HG03064 (cell line): ENCODE measurements around the gene FANK1.
"Not testable (repeated sequence)": the region's sequence is repeated elsewhere in the genome, so short reads cannot be mapped to it uniquely, and the experiment has no call there.

Experiments used
- ATAC-seq: cut with Tn5 transposase; IDR thresholded peaks from one replicate; pipeline ENCODE4 v1.9.1; 2021; ENCODE audit warnings: low read depth; ENCODE audit not compliant: unreplicated experiment

Gene FANK1

DNA sequence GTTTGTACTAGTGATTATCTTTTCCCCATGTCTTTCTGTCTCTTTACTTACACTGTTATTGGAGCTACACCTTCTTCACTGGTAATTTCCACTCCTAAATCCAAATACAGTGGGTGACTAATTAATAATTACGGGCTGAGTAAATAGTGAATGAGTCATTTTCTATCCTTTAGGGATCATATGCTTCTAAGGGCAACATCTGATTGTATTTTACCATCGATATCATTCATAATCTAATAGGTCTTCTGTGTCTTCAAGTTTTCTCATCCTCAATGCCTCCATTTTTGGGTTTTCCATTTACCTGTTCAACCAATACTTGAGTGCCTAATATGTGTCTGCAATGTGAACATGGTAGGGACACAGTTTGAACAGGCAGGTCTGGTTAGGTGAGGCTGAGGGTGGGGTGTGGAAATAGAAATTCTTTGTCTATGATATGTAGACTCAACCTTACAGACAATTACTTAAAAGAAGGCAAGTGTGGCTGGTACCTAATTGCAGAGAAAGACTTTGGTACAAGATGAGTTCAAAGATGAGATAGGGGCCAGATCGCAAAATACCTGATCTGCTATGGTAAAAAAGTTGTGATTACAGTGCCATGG, 9.4 kb upstream of the FANK1 start:
- no peak for ATAC-seq

DNA sequence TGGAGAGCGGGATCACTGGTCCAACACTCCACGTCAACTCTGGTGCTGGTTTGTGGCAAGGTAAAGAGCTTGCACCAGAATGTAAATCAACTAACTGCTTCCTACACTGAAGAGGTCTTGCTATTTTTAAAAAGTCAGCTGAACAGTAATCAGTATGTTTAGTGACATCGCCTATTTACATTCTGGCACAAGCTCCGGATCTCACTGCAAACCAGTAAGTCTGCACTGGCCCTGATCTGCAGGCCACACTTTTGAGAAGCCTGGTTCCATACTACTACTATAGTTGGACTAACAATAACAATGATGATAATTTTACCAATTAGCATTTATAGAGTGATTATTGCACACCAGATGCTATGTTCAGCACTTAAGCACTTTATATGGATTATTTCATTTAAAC, 6.9 kb upstream of the FANK1 start:
- not testable (repeated sequence) for ATAC-seq

GRCh38 chr10:125892402-125892801, 4.0 kb upstream of the FANK1 start:
- ATAC-seq = not testable (repeated sequence)

DNA sequence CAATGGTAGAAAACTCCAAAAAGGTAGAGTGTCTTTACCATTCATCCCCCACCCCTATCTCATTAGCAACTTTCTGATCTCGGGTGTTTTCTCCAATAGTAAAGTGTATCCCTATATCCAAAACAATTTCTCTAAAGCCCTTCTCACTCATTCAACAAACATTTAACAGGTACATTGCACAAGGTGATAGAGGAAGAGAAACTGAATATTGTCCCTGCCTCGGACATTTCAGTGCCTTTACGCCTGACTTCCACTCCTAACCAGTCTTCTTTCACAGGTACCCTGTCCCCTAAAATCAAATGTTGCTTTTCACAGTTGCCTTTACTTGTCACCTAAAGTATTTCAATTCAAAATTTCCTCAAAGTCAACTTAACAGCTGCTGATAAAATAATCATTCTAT, 2.2 kb upstream of the FANK1 start:
- ATAC-seq = not testable (repeated sequence)

DNA sequence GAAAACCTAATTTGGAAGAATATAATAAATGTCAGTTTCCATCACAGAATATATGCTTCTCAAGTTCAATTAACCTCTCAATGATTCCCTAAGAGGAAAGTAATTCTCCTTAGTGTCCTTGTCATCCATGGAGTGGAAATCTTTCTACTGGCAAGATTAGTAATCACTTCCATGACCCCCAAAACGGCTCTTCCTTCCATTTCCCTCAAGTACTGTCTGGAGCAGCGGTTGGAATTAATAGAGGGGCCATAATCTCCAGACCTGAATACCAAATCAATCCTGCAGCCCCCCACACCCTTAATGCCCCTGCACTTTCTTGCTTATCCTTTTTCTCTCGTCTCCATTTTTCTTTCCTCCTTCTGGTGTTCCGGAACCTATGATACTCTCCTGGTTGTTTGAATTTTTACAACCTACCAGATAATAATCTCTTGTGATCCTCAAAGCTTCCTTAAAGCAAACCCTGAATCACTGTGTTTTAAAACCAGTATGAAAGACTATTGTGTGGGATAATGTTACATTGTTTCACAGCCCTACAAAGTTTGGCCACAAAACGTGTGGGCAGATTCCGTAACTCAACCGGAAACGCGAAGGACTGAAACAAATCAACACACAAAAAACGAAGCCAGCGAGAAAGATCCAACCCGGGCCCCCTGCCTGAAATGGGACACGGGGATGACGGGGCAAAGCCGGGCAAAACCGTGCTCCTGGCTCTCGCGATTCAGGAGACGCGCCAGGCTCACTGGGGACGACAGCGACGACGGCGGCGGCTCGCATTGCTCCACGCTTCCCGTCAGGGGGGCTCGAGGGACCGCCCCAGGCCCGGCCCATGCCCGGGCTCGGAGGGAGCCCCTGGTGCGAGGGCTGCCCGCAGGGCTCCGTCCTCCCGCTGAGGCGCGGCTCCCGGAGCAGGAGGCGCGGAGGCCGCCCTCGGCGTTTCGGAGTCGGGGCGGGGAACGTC, 955 bp upstream of the FANK1 start:
- ATAC-seq = peak; percentile 55

GRCh38 chr10:125897317-125897716, 953 bp downstream of the FANK1 start:
- not testable (repeated sequence) for ATAC-seq

DNA sequence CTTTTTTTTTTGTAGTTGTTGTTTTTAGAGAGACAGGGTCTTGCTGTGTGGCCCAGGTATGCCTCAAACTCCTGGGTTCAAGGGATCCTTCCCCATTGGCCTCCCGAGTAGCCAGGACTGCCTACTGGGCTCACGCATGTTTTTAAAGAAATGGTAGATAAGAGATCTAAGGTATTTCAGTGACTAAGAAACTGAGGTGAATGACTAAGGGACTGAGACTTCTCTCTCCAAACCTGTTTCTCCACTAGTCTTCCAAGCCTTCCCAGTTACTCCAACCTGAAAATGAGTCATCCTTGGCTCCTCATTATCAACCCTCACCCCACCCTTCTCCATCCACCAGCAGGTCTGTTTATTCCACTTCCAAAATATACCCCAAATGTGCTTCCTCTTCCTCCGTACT, 4.6 kb downstream of the FANK1 start:
- ATAC-seq = not testable (repeated sequence)

DNA sequence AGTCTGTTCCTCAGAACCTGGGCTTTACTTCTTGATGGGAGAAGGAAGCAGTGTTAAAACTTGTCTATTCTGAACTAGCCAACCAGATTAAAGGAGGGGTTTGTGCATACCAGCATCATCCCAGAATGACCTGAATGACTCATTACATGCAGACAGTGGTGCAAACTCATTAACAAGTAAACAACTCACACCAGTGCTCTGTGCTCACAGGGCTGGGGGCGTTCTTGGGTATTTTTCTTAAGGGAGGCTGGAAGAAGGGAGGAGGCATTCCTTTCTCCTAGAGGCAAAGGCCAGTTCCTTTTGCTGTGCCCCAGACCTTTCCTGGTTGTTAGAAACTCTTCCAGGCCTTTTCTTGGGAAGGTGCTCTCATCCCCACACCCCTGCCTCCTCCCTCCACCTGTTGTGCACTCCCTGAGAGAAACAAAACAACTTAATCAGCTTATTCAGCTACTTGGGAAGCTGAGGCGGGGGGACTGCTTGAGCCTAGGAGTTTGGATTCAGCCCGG, 6.8 kb downstream of the FANK1 start:
- ATAC-seq = not testable (repeated sequence)

- ATAC-seq = not testable (repeated sequence)
Observed at GRCh38 chr10:125905069-125905994, 9.0 kb downstream of the FANK1 start.

DNA sequence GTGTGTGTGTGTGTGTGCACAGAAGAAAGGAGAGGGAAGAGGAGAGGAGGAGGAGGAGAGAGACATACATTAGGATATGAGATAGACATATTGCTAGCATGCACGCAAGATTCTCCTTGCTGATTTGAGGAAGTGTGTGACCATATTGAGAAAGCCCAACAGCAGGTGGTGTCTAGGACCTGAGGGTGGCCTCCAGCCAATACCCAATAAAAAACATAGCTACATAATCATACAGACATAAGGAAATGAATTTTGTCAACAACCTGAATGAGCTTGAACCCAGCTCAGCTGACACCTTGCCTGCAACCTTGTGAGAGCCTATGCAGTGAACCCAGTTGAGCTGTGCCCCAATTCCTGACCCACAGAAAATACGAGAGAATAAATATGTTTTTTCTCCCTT, 11.2 kb downstream of the FANK1 start:
- ATAC-seq = not testable (repeated sequence)

DNA sequence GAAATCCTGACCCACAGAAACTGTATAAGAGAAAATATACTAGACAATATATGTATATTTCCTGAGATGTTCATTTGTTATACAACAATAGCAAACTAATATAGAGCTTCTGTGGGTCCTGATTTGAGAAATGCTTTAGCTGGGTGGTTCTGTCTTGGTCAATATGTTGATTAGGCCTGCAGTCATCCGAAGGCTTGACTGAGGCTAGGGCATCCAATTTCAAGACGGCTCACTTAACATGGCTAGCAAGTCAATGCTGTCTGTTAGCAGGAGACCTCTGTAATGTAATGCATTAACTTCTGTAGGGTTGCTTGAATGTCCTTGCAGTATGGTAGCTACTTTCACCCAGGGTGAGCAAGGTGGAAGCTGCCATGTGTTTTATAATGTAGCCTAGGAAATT, 12.4 kb downstream of the FANK1 start:
- ATAC-seq = not testable (repeated sequence)

- ATAC-seq = not testable (repeated sequence)
Observed at GRCh38 chr10:125909491-125909890, 13.1 kb downstream of the FANK1 start.

DNA sequence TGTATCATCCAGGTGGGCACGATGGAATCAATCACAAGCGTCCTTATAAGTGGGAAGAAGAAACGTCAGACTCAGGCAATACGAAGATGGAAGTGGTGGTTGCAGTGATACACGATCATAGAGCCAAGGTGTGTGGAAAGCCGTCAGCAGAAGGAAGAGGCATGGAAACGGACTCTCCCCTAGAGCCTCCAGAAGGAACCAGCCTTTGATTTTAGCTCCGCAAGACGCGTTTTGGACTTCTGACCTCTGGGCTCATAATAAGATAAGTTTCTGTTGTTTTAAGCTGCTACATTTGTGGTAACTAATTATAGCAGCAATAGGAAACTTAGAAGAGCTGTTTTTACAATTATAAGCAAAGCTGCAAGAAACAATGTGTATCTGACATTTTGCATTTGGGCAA, 14.8 kb downstream of the FANK1 start:
- ATAC-seq = no peak

DNA sequence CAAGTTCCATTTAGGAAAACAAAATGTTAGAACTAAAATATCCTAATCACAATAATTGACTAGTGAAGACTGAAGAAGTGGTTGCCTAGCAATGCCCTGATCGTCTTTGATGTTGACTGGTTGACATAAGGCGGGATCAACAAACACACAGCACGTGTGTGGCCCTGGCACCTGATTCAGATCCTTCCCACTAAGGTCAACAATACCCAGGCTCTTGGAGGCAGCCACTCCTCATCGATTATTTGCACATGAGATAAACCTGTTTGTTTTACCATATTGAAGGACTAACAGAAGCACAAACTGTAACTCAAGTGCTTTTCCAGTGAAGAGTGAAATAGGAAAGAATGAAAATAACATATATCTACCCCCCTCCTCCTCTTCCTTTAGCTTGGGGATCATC, 15.6 kb downstream of the FANK1 start:
- no peak for ATAC-seq

GRCh38 chr10:125913277-125913676, 16.9 kb downstream of the FANK1 start:
- ATAC-seq = not testable (repeated sequence)

GRCh38 chr10:125916977-125917376, 20.6 kb downstream of the FANK1 start:
- no peak for ATAC-seq

DNA sequence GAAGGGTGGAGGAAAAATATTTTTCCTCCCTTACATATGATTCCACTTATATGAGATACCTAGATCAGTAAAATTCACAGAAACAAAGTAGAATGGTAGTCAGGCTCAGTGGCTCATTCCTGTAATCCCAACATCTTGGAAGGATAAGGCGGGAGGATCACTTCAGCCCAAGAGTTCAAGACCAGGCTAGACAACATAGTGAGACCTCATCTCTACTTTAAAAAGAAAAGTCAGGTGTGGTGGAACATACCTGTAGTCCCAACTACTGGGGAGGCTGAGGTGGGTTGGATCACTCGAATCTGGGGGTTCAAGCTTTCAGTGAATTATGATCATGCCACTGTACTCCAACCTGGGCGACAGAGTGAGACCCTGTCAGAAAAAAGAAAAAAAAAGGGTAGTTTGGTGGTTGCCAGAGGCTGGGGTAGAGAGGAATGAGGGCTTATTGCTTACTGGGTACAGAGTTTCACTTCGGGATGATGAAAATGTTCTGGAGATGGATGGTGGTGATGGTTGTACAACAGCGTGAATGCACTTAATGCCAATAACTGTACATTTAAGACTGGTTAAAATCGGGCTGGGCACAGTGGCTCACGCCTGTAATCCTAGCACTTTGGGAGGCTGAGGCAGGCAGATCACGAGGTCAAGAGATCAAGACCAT, 21.5 kb downstream of the FANK1 start:
- ATAC-seq = not testable (repeated sequence)

DNA sequence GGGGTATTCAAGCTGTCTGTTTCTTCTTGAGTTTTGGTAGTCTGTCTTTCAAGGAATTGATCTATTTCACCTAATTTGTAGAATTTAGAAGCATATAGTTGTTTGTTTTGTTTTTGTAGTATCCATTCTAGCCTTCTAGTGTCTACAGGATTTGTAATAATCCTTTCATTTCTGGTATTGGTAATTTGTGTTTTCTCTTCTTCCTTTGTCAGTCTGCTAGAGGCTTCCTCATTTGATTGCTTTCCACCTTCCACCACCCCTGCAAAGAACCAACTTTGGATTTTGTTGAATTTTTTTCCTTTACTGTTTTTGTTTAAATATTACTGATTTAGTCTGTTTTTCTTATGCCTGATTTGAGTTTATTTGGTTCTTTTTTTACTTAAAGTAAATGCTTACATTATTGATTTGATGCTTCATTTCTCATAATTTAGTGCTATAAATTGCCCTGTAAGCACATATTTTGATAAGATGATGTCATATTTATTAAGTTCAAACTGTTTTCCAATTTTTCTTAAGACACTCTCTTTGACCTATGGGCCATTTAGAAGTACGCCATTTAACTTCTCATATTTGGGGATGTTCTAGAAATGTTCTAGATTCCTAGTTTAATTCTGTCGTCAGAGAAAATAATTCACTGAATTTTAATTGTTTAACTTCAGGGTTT, 25.4 kb downstream of the FANK1 start:
- ATAC-seq = not testable (repeated sequence)

DNA sequence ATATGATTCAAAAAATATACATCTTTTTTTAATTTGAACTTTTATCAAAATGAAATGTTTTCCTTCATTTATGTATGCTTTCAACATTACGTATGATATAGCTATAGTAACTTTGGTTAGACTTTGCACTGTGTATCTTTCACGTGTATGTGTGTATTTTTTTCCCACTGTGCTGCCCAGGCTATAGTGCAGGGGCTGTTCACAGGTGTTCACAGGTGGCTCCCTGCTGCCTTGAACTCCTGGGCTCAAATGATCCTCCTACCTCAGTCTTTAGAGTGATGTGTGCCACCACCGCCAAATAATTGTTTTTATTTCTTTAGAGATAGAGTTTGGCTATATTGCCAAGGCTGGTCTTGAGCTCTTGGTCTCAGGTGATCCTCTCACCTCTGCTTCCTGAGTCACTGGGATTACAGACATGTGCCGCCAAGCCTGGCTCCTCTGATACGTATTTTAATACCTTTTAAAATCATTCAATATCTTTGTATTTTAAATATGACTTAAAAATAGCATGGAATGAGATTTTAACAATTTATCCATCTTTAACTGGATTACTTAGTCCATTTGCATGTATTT, 29.0 kb downstream of the FANK1 start:
- no peak for ATAC-seq
